K562 (cell line): ENCODE measurements around the gene SNRPA. TPM values are rescaled to one million over a fixed set of nuclear protein-coding genes. Genes with fewer than 3 reads are reported as not detected.

Source experiments
- BMI1 ChIP-seq: fragments of 150-350 bp; IDR thresholded peaks from 2 replicates; pipeline ENCODE4 v1.6.1; 2014; ENCODE audit warnings: low read length
- CBFA2T3 ChIP-seq: fragments of 450-650 bp; IDR thresholded peaks from 2 replicates; pipeline ENCODE4 v1.6.1; 2017
- CSDE1 ChIP-seq, 2 experiments: fragments of 450-650 bp; IDR thresholded peaks; 2 replicates each; pipeline ENCODE4 v1.6.1; 2016; ENCODE audit warnings: mild to moderate bottlenecking in 1 of 2
- FOS ChIP-seq: IDR thresholded peaks from 3 replicates; pipeline ENCODE4 v1.6.1; 2011; ENCODE audit not compliant: insufficient read length; ENCODE audit errors: extremely low read depth
- GTF2E2 ChIP-seq: fragments of 200-800 bp; sonication (Bioruptor generic); IDR thresholded peaks from 2 replicates; pipeline ENCODE4 v1.6.1; 2016; ENCODE audit warnings: missing genetic modification characterization, missing compliant biosample characterization
- HMG20A ChIP-seq: fragments of 450-650 bp; formaldehyde crosslinking; conservative IDR thresholded peaks from 2 replicates; pipeline ENCODE4 v1.4.0; 2020; ENCODE audit warnings: mild to moderate bottlenecking, mixed read lengths
- HNRNPL ChIP-seq: fragments of 200-400 bp; formaldehyde crosslinking; IDR thresholded peaks from 2 replicates; pipeline ENCODE4 v1.6.1; 2017; ENCODE audit warnings: low read depth, mild to moderate bottlenecking, low read length
- ILF3 ChIP-seq: fragments of 450-650 bp; IDR thresholded peaks from 2 replicates; pipeline ENCODE4 v1.6.1; 2018; ENCODE audit warnings: antibody characterized with exemption, mild to moderate bottlenecking, moderate library complexity, borderline replicate concordance
- ILK ChIP-seq: fragments of 450-650 bp; IDR thresholded peaks from 2 replicates; pipeline ENCODE4 v1.6.1; 2016; ENCODE audit warnings: missing genetic modification characterization, low read depth, mild to moderate bottlenecking, missing compliant biosample characterization, moderate library complexity, borderline replicate concordance
- KAT2B ChIP-seq: IDR thresholded peaks from one replicate; pipeline ENCODE4 v1.6.1; 2012; ENCODE audit warnings: low read depth, mild to moderate bottlenecking, control low read depth, inconsistent platforms, low read length, moderate library complexity
- KDM2B ChIP-seq: fragments of 250-450 bp; sonication (Bioruptor Pico); IDR thresholded peaks from 2 replicates; pipeline ENCODE4 v1.8.0; 2021; ENCODE audit warnings: mild to moderate bottlenecking, moderate library complexity
- PHTF2 ChIP-seq: fragments of 250-450 bp; sonication (Bioruptor Pico); IDR thresholded peaks from 2 replicates; pipeline ENCODE4 v1.5.0; 2021; ENCODE audit warnings: mild to moderate bottlenecking
- POLR2A ChIP-seq: fragments of 450-650 bp; conservative IDR thresholded peaks from 2 replicates; pipeline ENCODE4 v1.6.1; 2016
- POLR2B ChIP-seq: fragments of 450-650 bp; IDR thresholded peaks from 2 replicates; pipeline ENCODE4 v1.6.1; 2018; ENCODE audit warnings: low read depth; ENCODE audit not compliant: partially characterized antibody
- SMARCA5 ChIP-seq: fragments of 450-650 bp; IDR thresholded peaks from 2 replicates; pipeline ENCODE4 v1.6.1; 2016
- THRB ChIP-seq: fragments of 450-650 bp; formaldehyde crosslinking; conservative IDR thresholded peaks from 2 replicates; pipeline ENCODE4 v1.4.0; 2022; ENCODE audit warnings: mild to moderate bottlenecking, missing genetic modification characterization
- ZBTB8A ChIP-seq: fragments of 450-650 bp; IDR thresholded peaks from 2 replicates; pipeline ENCODE4 v1.6.1; 2018; ENCODE audit warnings: mild to moderate bottlenecking, moderate library complexity; ENCODE audit not compliant: partially characterized antibody
- ZNF140 ChIP-seq: fragments of 250-450 bp; sonication (Bioruptor Pico); IDR thresholded peaks from 2 replicates; pipeline ENCODE4 v1.8.0; 2021; ENCODE audit warnings: moderate library complexity, mild to moderate bottlenecking, inconsistent platforms
- ZNF408 ChIP-seq: fragments of 250-450 bp; sonication (Bioruptor Pico); IDR thresholded peaks from 2 replicates; pipeline ENCODE4 v1.4.0; 2020; ENCODE audit warnings: low read depth, mild to moderate bottlenecking, moderate library complexity
- ZNF586 ChIP-seq: fragments of 450-650 bp; formaldehyde crosslinking; conservative IDR thresholded peaks from 2 replicates; pipeline ENCODE4 v1.4.0; 2020; ENCODE audit warnings: mild to moderate bottlenecking, moderate library complexity
- ZNF79 ChIP-seq: fragments of 250-450 bp; sonication (Bioruptor Pico); IDR thresholded peaks from 2 replicates; pipeline ENCODE4 v1.4.0; 2020; ENCODE audit warnings: low read depth, mild to moderate bottlenecking, moderate library complexity
- polyA plus RNA-seq, 8 experiments: library from polyadenylated mRNA; depleted of rRNA in 4 of 8; stranded (reverse) in 5 of 8; unstranded in 3 of 8; fragments of >200 nt; fragmentation: Nextera tagmentation in 2 of 8; fragmentation: Illumina TruSeq in 1 of 8; extraction: Ambion mirVana in 2 of 8; extraction: Trizol in 1 of 8; gene quantifications; 2 replicates each; pipeline versions ENCODE4 v1.2.1 to v1.2.3, GENCODE V29; 2011 to 2014; ENCODE audit warnings: inconsistent platforms in 1 of 8, missing spikeins in 1 of 8
- total RNA-seq, 7 experiments: library from RNA; depleted of rRNA in 6 of 7; stranded (reverse); fragments of >200 nt in 6 of 7; fragmentation: Illumina TruSeq in 2 of 7; extraction: Trizol in 2 of 7; gene quantifications; 2 replicates each; pipeline versions ENCODE4 v1.2.1 to v1.2.3, GENCODE V29; 2011 to 2021; ENCODE audit warnings: low replicate concordance in 1 of 7
- TF ChIP-seq, protein P1 (sequence below): sonication (generic); formaldehyde crosslinking; IDR thresholded peaks from 2 replicates; pipeline ENCODE4 v1.8.1; 2023; ENCODE audit warnings: missing genetic modification reagents, mild to moderate bottlenecking, borderline replicate concordance
- TF ChIP-seq, protein P2 (sequence below): fragments of 450-650 bp; IDR thresholded peaks from 2 replicates; pipeline ENCODE4 v1.6.1; 2016; ENCODE audit warnings: low read depth, mild to moderate bottlenecking, moderate library complexity

The SNRPA gene
- total and polyA plus RNA-seq, 9 of the 15 experiments (the other 6 are each of a cell fraction or from before 2014, with no cell fraction given), result 16.3 to 311 (median 193) TPM

DNA sequence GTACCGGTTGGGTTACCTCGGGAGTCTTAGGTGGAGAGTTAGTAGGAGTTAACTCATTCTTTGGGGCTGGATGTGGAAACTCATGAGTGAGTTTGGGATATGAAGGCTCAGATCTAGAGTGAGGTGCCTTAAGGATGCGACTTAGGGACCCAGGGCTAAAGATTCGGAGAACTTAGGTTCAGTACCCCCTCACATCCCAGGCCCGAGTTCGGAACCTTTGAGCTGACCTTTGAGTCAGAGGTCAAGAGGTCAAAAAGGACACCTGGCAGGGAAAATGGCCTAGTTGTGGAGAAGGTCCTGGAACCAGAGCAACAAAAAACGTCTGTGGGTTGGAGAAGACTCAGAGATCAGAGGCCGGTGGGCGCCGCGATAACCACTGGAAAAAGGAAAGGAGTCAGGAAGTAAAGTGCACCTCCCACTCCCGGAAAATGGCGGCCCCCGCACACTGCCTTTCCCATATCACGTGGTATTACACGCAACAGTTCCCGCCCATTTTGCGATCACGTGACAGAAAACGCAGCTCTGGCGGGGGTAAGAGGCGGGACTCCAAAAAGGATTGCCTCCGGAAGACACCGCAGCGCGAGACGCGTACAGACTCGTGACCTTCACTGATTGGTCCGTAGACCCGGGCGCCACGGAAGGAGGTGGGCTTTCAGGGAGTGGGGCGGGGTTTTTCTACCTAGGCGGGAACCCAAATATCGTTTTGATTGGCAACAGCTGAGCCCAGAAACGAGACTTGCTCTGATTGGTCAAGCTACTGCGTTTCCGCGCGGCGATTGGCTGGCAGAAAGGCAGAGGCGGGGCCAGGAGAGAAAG lies 737 bp upstream of the SNRPA start, which contains the start of gene ACTMAP (continued):
- TF ChIP-seq, protein P1, sequence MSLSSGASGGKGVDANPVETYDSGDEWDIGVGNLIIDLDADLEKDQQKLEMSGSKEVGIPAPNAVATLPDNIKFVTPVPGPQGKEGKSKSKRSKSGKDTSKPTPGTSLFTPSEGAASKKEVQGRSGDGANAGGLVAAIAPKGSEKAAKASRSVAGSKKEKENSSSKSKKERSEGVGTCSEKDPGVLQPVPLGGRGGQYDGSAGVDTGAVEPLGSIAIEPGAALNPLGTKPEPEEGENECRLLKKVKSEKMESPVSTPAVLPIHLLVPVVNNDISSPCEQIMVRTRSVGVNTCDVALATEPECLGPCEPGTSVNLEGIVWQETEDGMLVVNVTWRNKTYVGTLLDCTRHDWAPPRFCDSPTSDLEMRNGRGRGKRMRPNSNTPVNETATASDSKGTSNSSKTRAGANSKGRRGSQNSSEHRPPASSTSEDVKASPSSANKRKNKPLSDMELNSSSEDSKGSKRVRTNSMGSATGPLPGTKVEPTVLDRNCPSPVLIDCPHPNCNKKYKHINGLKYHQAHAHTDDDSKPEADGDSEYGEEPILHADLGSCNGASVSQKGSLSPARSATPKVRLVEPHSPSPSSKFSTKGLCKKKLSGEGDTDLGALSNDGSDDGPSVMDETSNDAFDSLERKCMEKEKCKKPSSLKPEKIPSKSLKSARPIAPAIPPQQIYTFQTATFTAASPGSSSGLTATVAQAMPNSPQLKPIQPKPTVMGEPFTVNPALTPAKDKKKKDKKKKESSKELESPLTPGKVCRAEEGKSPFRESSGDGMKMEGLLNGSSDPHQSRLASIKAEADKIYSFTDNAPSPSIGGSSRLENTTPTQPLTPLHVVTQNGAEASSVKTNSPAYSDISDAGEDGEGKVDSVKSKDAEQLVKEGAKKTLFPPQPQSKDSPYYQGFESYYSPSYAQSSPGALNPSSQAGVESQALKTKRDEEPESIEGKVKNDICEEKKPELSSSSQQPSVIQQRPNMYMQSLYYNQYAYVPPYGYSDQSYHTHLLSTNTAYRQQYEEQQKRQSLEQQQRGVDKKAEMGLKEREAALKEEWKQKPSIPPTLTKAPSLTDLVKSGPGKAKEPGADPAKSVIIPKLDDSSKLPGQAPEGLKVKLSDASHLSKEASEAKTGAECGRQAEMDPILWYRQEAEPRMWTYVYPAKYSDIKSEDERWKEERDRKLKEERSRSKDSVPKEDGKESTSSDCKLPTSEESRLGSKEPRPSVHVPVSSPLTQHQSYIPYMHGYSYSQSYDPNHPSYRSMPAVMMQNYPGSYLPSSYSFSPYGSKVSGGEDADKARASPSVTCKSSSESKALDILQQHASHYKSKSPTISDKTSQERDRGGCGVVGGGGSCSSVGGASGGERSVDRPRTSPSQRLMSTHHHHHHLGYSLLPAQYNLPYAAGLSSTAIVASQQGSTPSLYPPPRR (CRISPR knock-in tag), result no peak
- no peak for TF ChIP-seq ILF3
- TF ChIP-seq ILK, result no peak
- no peak for TF ChIP-seq KAT2B
- peak; percentile 52 for TF ChIP-seq CBFA2T3
- TF ChIP-seq POLR2A, result peak; percentile 73
- TF ChIP-seq KDM2B (CRISPR knock-in tag), result no peak
- no peak for TF ChIP-seq HMG20A
- TF ChIP-seq GTF2E2 (tag), result no peak
- no peak for TF ChIP-seq ZNF408 (CRISPR knock-in tag)
- TF ChIP-seq CSDE1 (IDR thresholded peaks at IDR 0.05), result no peak
- no peak for TF ChIP-seq ZNF586 (CRISPR knock-in tag)
- TF ChIP-seq PHTF2 (CRISPR knock-in tag), result no peak
- no peak for TF ChIP-seq SMARCA5
- no peak for TF ChIP-seq ZNF140 (CRISPR knock-in tag)
- TF ChIP-seq, protein P2, sequence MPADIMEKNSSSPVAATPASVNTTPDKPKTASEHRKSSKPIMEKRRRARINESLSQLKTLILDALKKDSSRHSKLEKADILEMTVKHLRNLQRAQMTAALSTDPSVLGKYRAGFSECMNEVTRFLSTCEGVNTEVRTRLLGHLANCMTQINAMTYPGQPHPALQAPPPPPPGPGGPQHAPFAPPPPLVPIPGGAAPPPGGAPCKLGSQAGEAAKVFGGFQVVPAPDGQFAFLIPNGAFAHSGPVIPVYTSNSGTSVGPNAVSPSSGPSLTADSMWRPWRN, result peak; percentile 21; the same call in 1 of the 2 replicates
- TF ChIP-seq POLR2B, result peak; percentile 78
- TF ChIP-seq THRB (CRISPR knock-in tag), result peak; percentile 64
- no peak for TF ChIP-seq BMI1
- no peak for TF ChIP-seq HNRNPL
- TF ChIP-seq ZNF79 (CRISPR knock-in tag), result no peak
- no peak for TF ChIP-seq ZBTB8A
- TF ChIP-seq FOS, result peak; percentile 93
